ENCODE data around the gene TLR8. TPM values are rescaled to one million over a fixed set of nuclear protein-coding genes. Genes with fewer than 3 reads are reported as not detected.

TLR8 gene
- polyA plus RNA-seq, 1 of the 3 experiments (the other 2 are of a cell fraction) = not detected

- CTCF ChIA-PET = interaction anchor here (1.0 to 8.1 kb wide), 3 partner anchors 82 to 591 kb away, joined by 3 to 56 read pairs (median 4); no protein-coding TSS in a partner anchor
- Histone ChIP-seq H3K9ac (no peak overlapping the region), H3K27ac (ENCODE audit: low read depth in 2 of 2, low read length in 1 of 2) (no peak overlapping the region), H3K36me3 (replicated peaks in 1 of 2; ENCODE audit: control insufficient read depth in 1 of 2, insufficient read depth in 2 of 2, low read length in 1 of 2) (no peaks in the 10 kb centered on the region), H3K4me1 (ENCODE audit: control insufficient read depth in 1 of 2, insufficient read depth in 2 of 2, low read depth in 1 of 2, low read length in 1 of 2) (no peaks in the 10 kb centered on the region), H3K4me3 (ENCODE audit: low read depth in 2 of 2, low read length in 1 of 2) (no peak overlapping the region), H4K20me1 (ENCODE audit: insufficient read depth) (no peaks in the 10 kb centered on the region), H3K79me2 (ENCODE audit: insufficient read depth) (no peaks in the 10 kb centered on the region), H3F3A (replicated peaks; ENCODE audit: insufficient read depth) (no peaks in the 10 kb centered on the region), H3K27me3 (ENCODE audit: insufficient read depth) (peaks cover 27% of the 10 kb centered on the region; the same call in 1 of the 2 replicates), H3K9me3 (no peaks in the 10 kb centered on the region), H3K9me2 (no peaks in the 10 kb centered on the region), H3K4me2 (no peak overlapping the region), H2AFZ (ENCODE audit: low read depth) (no peak overlapping the region)
- TF ChIP-seq FOSL2 (IDR thresholded peaks at IDR 0.05; ENCODE audit: borderline replicate concordance, low read depth) (no peak), RAD21 (IDR thresholded peaks at IDR 0.05; ENCODE audit: low read length) (no peak), RCOR1 (IDR thresholded peaks at IDR 0.05; ENCODE audit: low read length) (no peak), SIN3A (IDR thresholded peaks at IDR 0.05; ENCODE audit: borderline replicate concordance, low read depth, low read length) (no peak), CTCF (IDR thresholded peaks at IDR 0.05) (no peak), RFX5 (IDR thresholded peaks at IDR 0.05; ENCODE audit: low read length) (no peak), JUND (IDR thresholded peaks at IDR 0.05) (no peak)
- no peak for DNase-seq
- POLR2A ChIA-PET = no interaction called here
- 57% methylated on average over 4 of the region's 4 CpGs for WGBS (ENCODE audit: low lambda C conversion rate)
These were observed 9.5 kb upstream of the TLR8 start for GRCh38 chrX:12896935-12897334.

- H3K27me3 ChIP-seq (ENCODE audit: insufficient read depth) = peaks cover 20% of the 10 kb centered on the region; the same call in 1 of the 2 replicates
- no peak overlapping the region for H2AFZ ChIP-seq (ENCODE audit: low read depth)
- H3K4me3 ChIP-seq (ENCODE audit: low read depth in 2 of 2, low read length in 1 of 2) = no peak overlapping the region
- no peaks in the 10 kb centered on the region for H3K4me1 ChIP-seq (ENCODE audit: control insufficient read depth in 1 of 2, insufficient read depth in 2 of 2, low read depth in 1 of 2, low read length in 1 of 2)
- H3K4me2 ChIP-seq = no peak overlapping the region
- H3K27ac ChIP-seq (ENCODE audit: low read depth in 2 of 2, low read length in 1 of 2) = no peak overlapping the region
- CTCF ChIA-PET = interaction anchor here (0.9 to 8.1 kb wide), 2 partner anchors 83 to 129 kb away, joined by 3 to 56 read pairs; no protein-coding TSS in a partner anchor
- H4K20me1 ChIP-seq (ENCODE audit: insufficient read depth) = no peaks in the 10 kb centered on the region
- H3F3A ChIP-seq (replicated peaks; ENCODE audit: insufficient read depth) = no peaks in the 10 kb centered on the region
- H3K9ac ChIP-seq = no peak overlapping the region
- no peaks in the 10 kb centered on the region for H3K36me3 ChIP-seq (replicated peaks in 1 of 2; ENCODE audit: control insufficient read depth in 1 of 2, insufficient read depth in 2 of 2, low read length in 1 of 2)
- POLR2A ChIA-PET = no interaction called here
- no peak for DNase-seq
- H3K9me3 ChIP-seq = no peaks in the 10 kb centered on the region
- 48% methylated on average over 4 of the region's 5 CpGs for WGBS (ENCODE audit: low lambda C conversion rate)
- no peaks in the 10 kb centered on the region for H3K9me2 ChIP-seq
- TF ChIP-seq MEF2A (IDR thresholded peaks at IDR 0.05; ENCODE audit: borderline replicate concordance, low read depth) (no peak), RXRA (IDR thresholded peaks at IDR 0.05; ENCODE audit: borderline replicate concordance, low read depth) (no peak), SIN3A (IDR thresholded peaks at IDR 0.05; ENCODE audit: borderline replicate concordance, low read depth, low read length) (no peak), IRF3 (IDR thresholded peaks at IDR 0.05; ENCODE audit: low read depth, low read length) (no peak)
- no peaks in the 10 kb centered on the region for H3K79me2 ChIP-seq (ENCODE audit: insufficient read depth)
These were observed 8.3 kb upstream of the TLR8 start for GRCh38 chrX:12898073-12898472.

All from SK-N-SH (cell line).